IPS-20b (cell line): ENCODE results near the gene HOXD3.

Source experiments
- H3K27ac ChIP-seq: one replicate; pipeline ENCODE4 v1.5.1; 2013; ENCODE audit warnings: low read length
- H3K27me3 ChIP-seq: 2 replicates; pipeline ENCODE4 v1.6.1; 2013; ENCODE audit warnings: mild to moderate bottlenecking, low read length, inconsistent platforms; ENCODE audit not compliant: insufficient read depth
- H3K36me3 ChIP-seq: 2 replicates; pipeline ENCODE4 v1.6.1; 2013; ENCODE audit warnings: low read depth, mild to moderate bottlenecking, inconsistent platforms, low read length, moderate library complexity; ENCODE audit not compliant: insufficient read depth
- H3K4me1 ChIP-seq: 2 replicates; pipeline ENCODE4 v1.6.1; 2013; ENCODE audit warnings: mild to moderate bottlenecking, control low read depth, inconsistent platforms, low read length, moderate library complexity; ENCODE audit not compliant: insufficient read depth
- H3K4me3 ChIP-seq: 2 replicates; pipeline ENCODE4 v1.5.1; 2013; ENCODE audit warnings: mild to moderate bottlenecking, low read length, inconsistent platforms
- H3K9ac ChIP-seq: 2 replicates; pipeline ENCODE4 v1.6.1; 2013; ENCODE audit warnings: low read depth, mild to moderate bottlenecking, inconsistent platforms, low read length, moderate library complexity
- H3K9me3 ChIP-seq: 2 replicates; pipeline ENCODE4 v1.6.1; 2013; ENCODE audit warnings: mild to moderate bottlenecking, low read depth, low read length, inconsistent platforms; ENCODE audit not compliant: insufficient read depth

The HOXD3 gene

GRCh38 chr2:176173567-176174381 is 16.7 kb downstream of the HOXD3 start:
- Histone ChIP-seq H3K27me3 (peaks cover 100% of the 10 kb centered on the region), H3K4me1 (peaks cover 20% of the 10 kb centered on the region; the same call in 1 of the 2 replicates), H3K9ac (no peak overlapping the region), H3K27ac (no peak overlapping the region), H3K9me3 (peaks cover 4% of the 10 kb centered on the region; the same call in 1 of the 2 replicates), H3K36me3 (no peaks in the 10 kb centered on the region), H3K4me3 (no peak overlapping the region)

GRCh38 chr2:176174382-176174823 is 17.3 kb downstream of the HOXD3 start:
- H3K9ac ChIP-seq, result no peak overlapping the region
- H3K4me3 ChIP-seq, result peak overlapping the region; percentile 50; the same call in 1 of the 2 replicates
- peaks cover 100% of the 10 kb centered on the region for H3K27me3 ChIP-seq

GRCh38 chr2:176174824-176175708 is 18.0 kb downstream of the HOXD3 start:
- peaks cover 4% of the 10 kb centered on the region; the same call in 1 of the 2 replicates for H3K9me3 ChIP-seq
- H3K4me1 ChIP-seq, result peaks cover 20% of the 10 kb centered on the region; the same call in 1 of the 2 replicates
- peaks cover 100% of the 10 kb centered on the region for H3K27me3 ChIP-seq
- H3K36me3 ChIP-seq, result no peaks in the 10 kb centered on the region
- peak overlapping the region; percentile 50; the same call in 1 of the 2 replicates for H3K4me3 ChIP-seq
- H3K27ac ChIP-seq, result no peak overlapping the region
- H3K9ac ChIP-seq, result no peak overlapping the region

More at GRCh38 chr2:176174382-176174823, 17.3 kb downstream of the HOXD3 start:
- Histone ChIP-seq H3K4me1 (peaks cover 20% of the 10 kb centered on the region; the same call in 1 of the 2 replicates), H3K36me3 (no peaks in the 10 kb centered on the region), H3K27ac (no peak overlapping the region), H3K9me3 (peaks cover 4% of the 10 kb centered on the region; the same call in 1 of the 2 replicates)

GRCh38 chr2:176175709-176176607 is 18.9 kb downstream of the HOXD3 start:
- Histone ChIP-seq H3K9me3 (peaks cover 4% of the 10 kb centered on the region; the same call in 1 of the 2 replicates), H3K27me3 (peaks cover 100% of the 10 kb centered on the region), H3K9ac (no peak overlapping the region), H3K4me1 (peaks cover 20% of the 10 kb centered on the region; the same call in 1 of the 2 replicates), H3K36me3 (no peaks in the 10 kb centered on the region), H3K4me3 (no peak overlapping the region; the same call in 1 of the 2 replicates), H3K27ac (no peak overlapping the region)

- H3K9me3 ChIP-seq, result peaks cover 4% of the 10 kb centered on the region; the same call in 1 of the 2 replicates
- H3K36me3 ChIP-seq, result no peaks in the 10 kb centered on the region
- H3K4me3 ChIP-seq, result peak overlapping the region; percentile 62
- peaks cover 100% of the 10 kb centered on the region for H3K27me3 ChIP-seq
- H3K4me1 ChIP-seq, result peaks cover 20% of the 10 kb centered on the region; the same call in 1 of the 2 replicates
- H3K9ac ChIP-seq, result no peak overlapping the region
- H3K27ac ChIP-seq, result no peak overlapping the region
Measured at GRCh38 chr2:176177580-176178037, 20.5 kb downstream of the HOXD3 start.

GRCh38 chr2:176178038-176178756 is 21.1 kb downstream of the HOXD3 start:
- Histone ChIP-seq H3K27me3 (peaks cover 100% of the 10 kb centered on the region), H3K9me3 (peaks cover 4% of the 10 kb centered on the region; the same call in 1 of the 2 replicates), H3K4me1 (peaks cover 20% of the 10 kb centered on the region; the same call in 1 of the 2 replicates), H3K36me3 (no peaks in the 10 kb centered on the region), H3K4me3 (peak overlapping the region; percentile 62), H3K9ac (no peak overlapping the region), H3K27ac (no peak overlapping the region)

GRCh38 chr2:176178757-176179295 is 21.7 kb downstream of the HOXD3 start:
- H3K27me3 ChIP-seq, result peaks cover 100% of the 10 kb centered on the region
- H3K9ac ChIP-seq, result no peak overlapping the region
- H3K4me3 ChIP-seq, result no peak overlapping the region
- no peak overlapping the region for H3K27ac ChIP-seq
- H3K4me1 ChIP-seq, result peaks cover 20% of the 10 kb centered on the region; the same call in 1 of the 2 replicates
- no peaks in the 10 kb centered on the region for H3K36me3 ChIP-seq
- peaks cover 4% of the 10 kb centered on the region; the same call in 1 of the 2 replicates for H3K9me3 ChIP-seq

- Histone ChIP-seq H3K36me3 (no peaks in the 10 kb centered on the region), H3K27me3 (peaks cover 100% of the 10 kb centered on the region), H3K4me1 (0 out of 2 replicates have a peak, but pooled peaks cover 5% of the 10 kb centered on the region), H3K27ac (no peak overlapping the region), H3K9me3 (peaks cover 4% of the 10 kb centered on the region; the same call in 1 of the 2 replicates), H3K4me3 (no peak overlapping the region), H3K9ac (no peak overlapping the region)
Measured at GRCh38 chr2:176181551-176181950, 24.4 kb downstream of the HOXD3 start.

- Histone ChIP-seq H3K36me3 (no peaks in the 10 kb centered on the region), H3K27ac (no peak overlapping the region), H3K4me1 (0 out of 2 replicates have a peak, but pooled peaks cover under 1% of the 10 kb centered on the region), H3K4me3 (no peak overlapping the region), H3K9me3 (no peaks in the 10 kb centered on the region), H3K9ac (no peak overlapping the region), H3K27me3 (peaks cover 100% of the 10 kb centered on the region)
Measured at GRCh38 chr2:176182671-176183070, 25.6 kb downstream of the HOXD3 start.

GRCh38 chr2:176184749-176185148 is 27.6 kb downstream of the HOXD3 start:
- H3K4me1 ChIP-seq, result no peaks in the 10 kb centered on the region
- H3K9me3 ChIP-seq, result no peaks in the 10 kb centered on the region; the same call in 1 of the 2 replicates
- peaks cover 100% of the 10 kb centered on the region for H3K27me3 ChIP-seq
- H3K36me3 ChIP-seq, result no peaks in the 10 kb centered on the region
- H3K4me3 ChIP-seq, result no peak overlapping the region
- H3K9ac ChIP-seq, result no peak overlapping the region
- H3K27ac ChIP-seq, result no peak overlapping the region
